ENCODE data around the gene SLC25A17.

Gene SLC25A17

DNA sequence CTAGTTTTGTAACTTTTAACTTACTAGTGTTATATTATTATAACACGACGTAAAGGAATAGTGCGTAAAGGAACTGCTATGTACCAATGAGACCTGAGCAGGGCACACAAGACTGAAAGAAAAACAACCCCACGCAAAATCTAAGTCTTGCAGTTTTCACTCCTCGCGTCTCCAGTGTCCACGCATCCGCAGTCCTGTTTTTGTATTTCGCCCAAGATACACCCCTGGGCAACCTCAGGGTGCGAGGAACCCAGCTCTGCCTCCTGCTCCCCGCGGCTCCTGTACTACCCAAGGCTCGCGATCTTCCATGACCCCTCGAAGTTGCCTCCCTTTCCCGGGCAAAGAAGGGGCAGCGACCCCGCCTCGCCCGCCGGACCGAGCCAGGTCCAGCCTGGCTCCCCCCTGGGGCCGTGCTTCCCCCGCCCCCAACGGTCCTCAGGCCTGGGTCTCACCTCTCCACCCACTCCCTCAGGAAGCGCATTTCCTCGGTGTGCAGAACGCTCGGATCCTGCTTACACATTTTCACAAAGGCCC lies 36.9 kb upstream of the SLC25A17 start:
- TF ChIP-seq, protein P1, sequence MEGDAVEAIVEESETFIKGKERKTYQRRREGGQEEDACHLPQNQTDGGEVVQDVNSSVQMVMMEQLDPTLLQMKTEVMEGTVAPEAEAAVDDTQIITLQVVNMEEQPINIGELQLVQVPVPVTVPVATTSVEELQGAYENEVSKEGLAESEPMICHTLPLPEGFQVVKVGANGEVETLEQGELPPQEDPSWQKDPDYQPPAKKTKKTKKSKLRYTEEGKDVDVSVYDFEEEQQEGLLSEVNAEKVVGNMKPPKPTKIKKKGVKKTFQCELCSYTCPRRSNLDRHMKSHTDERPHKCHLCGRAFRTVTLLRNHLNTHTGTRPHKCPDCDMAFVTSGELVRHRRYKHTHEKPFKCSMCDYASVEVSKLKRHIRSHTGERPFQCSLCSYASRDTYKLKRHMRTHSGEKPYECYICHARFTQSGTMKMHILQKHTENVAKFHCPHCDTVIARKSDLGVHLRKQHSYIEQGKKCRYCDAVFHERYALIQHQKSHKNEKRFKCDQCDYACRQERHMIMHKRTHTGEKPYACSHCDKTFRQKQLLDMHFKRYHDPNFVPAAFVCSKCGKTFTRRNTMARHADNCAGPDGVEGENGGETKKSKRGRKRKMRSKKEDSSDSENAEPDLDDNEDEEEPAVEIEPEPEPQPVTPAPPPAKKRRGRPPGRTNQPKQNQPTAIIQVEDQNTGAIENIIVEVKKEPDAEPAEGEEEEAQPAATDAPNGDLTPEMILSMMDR (IDR thresholded peaks at IDR 0.05) = no peak

DNA sequence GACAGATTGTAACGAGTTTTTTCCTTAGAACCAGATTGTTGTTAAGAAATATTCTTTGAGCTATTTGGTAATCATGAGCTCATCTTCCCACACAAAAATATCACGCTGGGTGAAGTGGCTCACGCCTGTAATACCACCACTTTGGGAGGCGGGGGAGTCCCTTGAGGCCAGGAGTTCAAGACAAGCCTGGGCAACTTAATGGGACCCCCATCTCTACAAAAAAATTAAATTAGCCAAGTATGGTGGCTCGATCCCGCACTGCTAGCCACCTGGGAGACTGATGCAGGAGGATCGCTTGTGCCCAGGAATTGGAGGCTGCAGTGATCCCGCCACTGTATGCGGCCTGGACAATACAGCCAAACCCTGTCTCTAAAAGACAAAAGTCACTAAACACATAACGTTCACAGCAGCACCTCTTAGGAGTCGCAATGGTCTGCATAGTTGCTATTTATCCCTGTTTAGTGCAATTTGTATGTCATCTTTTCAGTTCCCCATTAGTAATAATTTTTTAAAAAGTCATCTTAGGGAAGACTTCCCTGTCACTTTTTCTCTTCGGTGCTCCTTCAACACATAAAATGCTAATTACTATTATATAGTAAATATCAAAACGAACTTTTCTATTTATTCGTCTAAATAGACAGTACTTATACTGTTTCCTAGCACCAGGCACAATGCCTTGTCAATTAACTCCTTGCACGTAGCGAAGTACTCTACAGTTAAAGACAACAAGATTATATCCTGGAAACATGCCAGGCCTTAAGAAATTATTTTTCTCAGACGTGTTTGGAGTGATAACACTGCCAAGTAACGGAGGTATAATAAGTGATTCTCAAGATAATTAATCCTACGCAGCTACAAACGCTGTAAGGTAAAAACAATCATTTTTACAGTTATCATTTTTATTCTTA lies 36.2 kb upstream of the SLC25A17 start:
- TF ChIP-seq, protein P1 (IDR thresholded peaks at IDR 0.05) = no peak

DNA sequence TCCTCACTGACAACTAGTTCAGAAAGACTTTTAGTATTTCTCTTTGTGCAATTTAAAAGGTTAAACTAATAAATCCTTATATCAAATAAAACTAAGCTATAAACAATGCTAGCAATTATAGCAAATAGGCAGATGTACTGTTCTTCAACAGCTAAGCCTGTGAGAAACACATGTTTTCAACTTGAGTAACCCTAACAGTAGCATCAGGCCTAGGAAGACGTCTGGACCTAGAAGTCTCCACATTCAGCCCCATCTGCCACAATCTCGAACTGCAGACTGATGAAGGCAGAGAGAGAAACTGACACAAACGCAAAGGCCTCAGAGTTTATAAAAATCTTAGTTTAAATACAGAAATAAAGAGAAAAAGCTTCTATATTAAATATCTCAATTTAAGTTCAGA lies 34.8 kb upstream of the SLC25A17 start:
- TF ChIP-seq, protein P1 (IDR thresholded peaks at IDR 0.05) = no peak

DNA sequence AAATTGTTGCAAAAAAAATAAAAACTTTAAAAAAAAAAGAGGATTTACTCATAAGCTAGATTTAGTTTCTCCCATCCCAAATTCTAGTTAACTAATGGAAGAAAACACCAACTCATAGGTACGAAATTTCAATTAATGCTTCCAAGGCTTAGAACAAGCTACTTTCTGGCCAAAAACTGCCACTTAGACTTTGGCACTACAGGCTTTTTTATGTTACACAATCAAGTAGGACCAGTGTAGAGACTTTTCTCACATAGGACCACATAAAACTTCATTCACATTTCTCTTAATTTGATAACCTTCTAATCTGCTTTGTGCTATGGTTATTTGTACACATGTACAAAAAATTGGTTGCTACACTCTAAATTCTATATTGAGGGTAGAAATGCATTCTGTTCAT lies 34.2 kb upstream of the SLC25A17 start:
- TF ChIP-seq, protein P1 (IDR thresholded peaks at IDR 0.05) = no peak

DNA sequence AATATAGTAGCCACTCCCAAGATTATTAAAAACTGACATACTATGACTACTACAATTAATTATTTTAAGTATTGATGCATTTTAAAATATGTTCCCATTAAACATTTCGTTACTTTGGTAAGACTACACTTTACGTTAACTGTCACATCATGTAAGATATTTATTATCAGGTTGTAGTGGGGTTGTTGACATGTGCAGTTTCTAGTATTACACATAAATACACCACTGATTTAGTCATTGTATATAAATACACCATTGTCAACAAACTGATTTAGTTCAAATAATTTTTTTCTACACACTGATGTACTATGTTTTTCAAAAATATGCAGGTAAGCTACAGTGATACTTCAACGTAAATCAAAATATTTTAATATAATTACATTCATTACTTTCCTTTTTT lies 25.8 kb upstream of the SLC25A17 start:
- TF ChIP-seq, protein P1 (IDR thresholded peaks at IDR 0.05) = no peak

DNA sequence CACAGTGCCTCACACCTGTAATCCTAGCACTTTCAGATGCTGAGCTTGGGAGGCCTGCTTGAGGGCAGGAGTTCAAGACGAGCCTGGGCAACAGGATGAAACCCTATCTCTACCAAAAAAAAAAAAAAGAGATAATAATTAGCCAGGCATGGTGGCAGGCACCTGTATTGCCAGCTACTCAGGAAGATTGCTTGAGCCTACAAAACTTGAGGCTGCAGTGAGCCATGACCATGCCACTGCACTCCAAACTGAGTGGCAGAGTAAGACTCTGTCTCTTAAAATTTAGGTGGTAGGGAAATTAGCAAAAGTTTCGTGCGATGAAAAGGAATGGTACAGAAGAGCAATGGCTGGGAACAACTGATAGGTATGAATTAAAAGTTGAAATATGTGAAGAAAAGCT lies 19.3 kb upstream of the SLC25A17 start:
- TF ChIP-seq, protein P1 (IDR thresholded peaks at IDR 0.05) = no peak

DNA sequence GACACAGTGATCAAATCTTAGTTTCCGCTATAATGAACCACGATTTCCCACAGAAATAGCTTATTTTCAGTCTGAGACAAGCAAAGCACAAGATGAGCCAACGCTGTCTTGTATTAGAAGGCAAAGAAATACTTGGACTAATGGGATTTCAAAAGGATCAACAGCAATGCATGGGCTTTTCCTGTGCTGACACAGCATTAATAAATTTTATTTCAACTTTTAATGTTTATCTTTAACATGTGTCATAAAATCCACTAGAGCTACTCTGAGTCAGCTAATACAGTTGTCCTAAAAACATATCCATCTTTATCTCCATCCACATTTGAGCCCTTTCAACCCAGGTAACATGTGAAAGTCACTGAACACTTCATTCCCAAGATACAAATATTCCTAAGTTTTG lies 15.5 kb upstream of the SLC25A17 start:
- TF ChIP-seq, protein P1 (IDR thresholded peaks at IDR 0.05) = no peak
